WTC11 (cell line): Measurements from ENCODE around the gene EP400. TPM values are rescaled to one million over a fixed set of nuclear protein-coding genes. Genes with fewer than 3 reads are reported as not detected.

Experiments used
- ATAC-seq: fragments of 200-7000 bp; cut with Tn5 transposase; 2 replicates; pipeline ENCODE4 v1.10.0; 2021; ENCODE audit warnings: mild to moderate bottlenecking, moderate library complexity
- CTCF ChIA-PET: fragments of 300-600 bp; sonication (Branson Sonifier 250); formaldehyde crosslinking; loops from one replicate; lab custom pipeline; 2021; ENCODE audit warnings: antibody characterized with exemption; lab: Charles Lee
- POLR2A ChIA-PET: fragments of 350-600 bp; sonication (Branson Sonifier 250); formaldehyde crosslinking; loops from one replicate; lab custom pipeline; 2021; ENCODE audit warnings: antibody characterized with exemption; lab: Charles Lee
- DNase-seq: peaks from one replicate; pipeline ENCODE4 v3.0.0; 2021; ENCODE audit warnings: low spot score
- H3K27ac Mint-ChIP-seq: 2 replicates; pipeline ENCODE4 v1.8.0; 2021; ENCODE audit warnings: mixed read lengths
- H3K27me3 Mint-ChIP-seq: 2 replicates; pipeline ENCODE4 v1.8.0; 2021; ENCODE audit warnings: low read depth, mild to moderate bottlenecking, moderate library complexity, mixed read lengths
- H3K36me3 Mint-ChIP-seq: 2 replicates; pipeline ENCODE4 v1.8.0; 2021; ENCODE audit warnings: mixed read lengths
- H3K4me1 Mint-ChIP-seq: 2 replicates; pipeline ENCODE4 v1.8.0; 2022; ENCODE audit warnings: mixed read lengths
- H3K4me3 Mint-ChIP-seq: 2 replicates; pipeline ENCODE4 v1.8.0; 2021; ENCODE audit warnings: mild to moderate bottlenecking, moderate library complexity, mixed read lengths
- H3K9me3 Mint-ChIP-seq: 2 replicates; pipeline ENCODE4 v1.8.0; 2021; ENCODE audit warnings: mixed read lengths
- CBFB ChIP-seq: sonication (generic); formaldehyde crosslinking; IDR thresholded peaks from 2 replicates; pipeline ENCODE4 v1.8.1; 2022; ENCODE audit warnings: mild to moderate bottlenecking, low read depth, missing genetic modification reagents
- EMX1 ChIP-seq: fragments of 250-450 bp; sonication (Bioruptor Pico); IDR thresholded peaks from 2 replicates; pipeline ENCODE4 v1.8.0; 2021; ENCODE audit warnings: mild to moderate bottlenecking
- NFYB ChIP-seq: sonication (generic); formaldehyde crosslinking; conservative IDR thresholded peaks from 2 replicates; pipeline ENCODE4 v1.8.0; 2022; ENCODE audit warnings: low read depth, missing genetic modification reagents
- ZBTB21 ChIP-seq: sonication (generic); formaldehyde crosslinking; IDR thresholded peaks from 2 replicates; pipeline ENCODE4 v1.8.1; 2023; ENCODE audit warnings: mild to moderate bottlenecking, missing genetic modification reagents, borderline replicate concordance
- total RNA-seq: library from RNA; stranded (reverse); gene quantifications from 3 replicates; pipeline ENCODE4 v1.2.3, GENCODE V29; 2021
- TF ChIP-seq, protein P1 (sequence below): sonication (generic); formaldehyde crosslinking; IDR thresholded peaks from 2 replicates; pipeline ENCODE4 v1.8.0; 2022; ENCODE audit warnings: missing genetic modification reagents
- TF ChIP-seq, protein P2 (sequence below): sonication (generic); formaldehyde crosslinking; IDR thresholded peaks from 2 replicates; pipeline ENCODE4 v1.8.0; 2023; ENCODE audit warnings: missing genetic modification reagents, mild to moderate bottlenecking, borderline replicate concordance
- TF ChIP-seq, protein P3 (sequence below): sonication (generic); formaldehyde crosslinking; IDR thresholded peaks from 2 replicates; pipeline ENCODE4 v1.8.1; 2023; ENCODE audit warnings: mild to moderate bottlenecking, moderate library complexity, missing genetic modification reagents
- TF ChIP-seq, protein P4 (sequence below): fragments of 250-450 bp; sonication (Bioruptor Pico); IDR thresholded peaks from 2 replicates; pipeline ENCODE4 v1.9.0; 2021; ENCODE audit warnings: mild to moderate bottlenecking

The EP400 gene
- total RNA-seq, 1 experiment from 2014 or later = 75.8 TPM

DNA sequence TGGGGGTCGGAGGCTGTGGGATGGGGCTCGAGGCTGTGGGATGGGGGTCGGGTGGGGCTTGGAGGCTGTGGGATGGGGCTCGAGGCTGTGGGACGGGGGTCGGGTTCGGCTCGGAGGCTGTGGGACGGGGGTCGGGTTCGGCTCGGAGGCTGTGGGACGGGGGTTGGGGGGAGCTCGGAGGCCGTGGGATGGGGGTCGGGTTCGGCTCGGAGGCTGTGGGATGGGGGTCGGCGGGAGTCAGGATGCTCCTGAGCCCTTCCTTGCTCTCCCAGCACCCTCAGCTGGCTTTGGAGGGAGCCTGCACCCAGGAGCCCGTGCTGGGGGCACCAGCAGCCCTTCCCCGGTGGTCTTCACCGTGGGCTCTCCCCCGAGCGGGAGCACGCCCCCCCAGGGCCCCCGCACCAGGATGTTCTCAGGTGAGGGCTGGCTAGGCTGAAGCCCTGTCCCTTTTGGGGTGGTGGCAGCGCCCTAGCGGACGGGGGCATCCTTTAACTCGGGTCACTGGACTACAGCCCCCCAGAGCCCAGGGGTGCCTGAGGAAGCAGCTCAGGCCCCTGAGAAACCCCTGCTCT is 32.5 kb upstream of the EP400 start (continued):
- TF ChIP-seq, protein P1, sequence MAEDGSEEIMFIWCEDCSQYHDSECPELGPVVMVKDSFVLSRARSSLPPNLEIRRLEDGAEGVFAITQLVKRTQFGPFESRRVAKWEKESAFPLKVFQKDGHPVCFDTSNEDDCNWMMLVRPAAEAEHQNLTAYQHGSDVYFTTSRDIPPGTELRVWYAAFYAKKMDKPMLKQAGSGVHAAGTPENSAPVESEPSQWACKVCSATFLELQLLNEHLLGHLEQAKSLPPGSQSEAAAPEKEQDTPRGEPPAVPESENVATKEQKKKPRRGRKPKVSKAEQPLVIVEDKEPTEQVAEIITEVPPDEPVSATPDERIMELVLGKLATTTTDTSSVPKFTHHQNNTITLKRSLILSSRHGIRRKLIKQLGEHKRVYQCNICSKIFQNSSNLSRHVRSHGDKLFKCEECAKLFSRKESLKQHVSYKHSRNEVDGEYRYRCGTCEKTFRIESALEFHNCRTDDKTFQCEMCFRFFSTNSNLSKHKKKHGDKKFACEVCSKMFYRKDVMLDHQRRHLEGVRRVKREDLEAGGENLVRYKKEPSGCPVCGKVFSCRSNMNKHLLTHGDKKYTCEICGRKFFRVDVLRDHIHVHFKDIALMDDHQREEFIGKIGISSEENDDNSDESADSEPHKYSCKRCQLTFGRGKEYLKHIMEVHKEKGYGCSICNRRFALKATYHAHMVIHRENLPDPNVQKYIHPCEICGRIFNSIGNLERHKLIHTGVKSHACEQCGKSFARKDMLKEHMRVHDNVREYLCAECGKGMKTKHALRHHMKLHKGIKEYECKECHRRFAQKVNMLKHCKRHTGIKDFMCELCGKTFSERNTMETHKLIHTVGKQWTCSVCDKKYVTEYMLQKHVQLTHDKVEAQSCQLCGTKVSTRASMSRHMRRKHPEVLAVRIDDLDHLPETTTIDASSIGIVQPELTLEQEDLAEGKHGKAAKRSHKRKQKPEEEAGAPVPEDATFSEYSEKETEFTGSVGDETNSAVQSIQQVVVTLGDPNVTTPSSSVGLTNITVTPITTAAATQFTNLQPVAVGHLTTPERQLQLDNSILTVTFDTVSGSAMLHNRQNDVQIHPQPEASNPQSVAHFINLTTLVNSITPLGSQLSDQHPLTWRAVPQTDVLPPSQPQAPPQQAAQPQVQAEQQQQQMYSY (CRISPR knock-in tag) = no peak

DNA sequence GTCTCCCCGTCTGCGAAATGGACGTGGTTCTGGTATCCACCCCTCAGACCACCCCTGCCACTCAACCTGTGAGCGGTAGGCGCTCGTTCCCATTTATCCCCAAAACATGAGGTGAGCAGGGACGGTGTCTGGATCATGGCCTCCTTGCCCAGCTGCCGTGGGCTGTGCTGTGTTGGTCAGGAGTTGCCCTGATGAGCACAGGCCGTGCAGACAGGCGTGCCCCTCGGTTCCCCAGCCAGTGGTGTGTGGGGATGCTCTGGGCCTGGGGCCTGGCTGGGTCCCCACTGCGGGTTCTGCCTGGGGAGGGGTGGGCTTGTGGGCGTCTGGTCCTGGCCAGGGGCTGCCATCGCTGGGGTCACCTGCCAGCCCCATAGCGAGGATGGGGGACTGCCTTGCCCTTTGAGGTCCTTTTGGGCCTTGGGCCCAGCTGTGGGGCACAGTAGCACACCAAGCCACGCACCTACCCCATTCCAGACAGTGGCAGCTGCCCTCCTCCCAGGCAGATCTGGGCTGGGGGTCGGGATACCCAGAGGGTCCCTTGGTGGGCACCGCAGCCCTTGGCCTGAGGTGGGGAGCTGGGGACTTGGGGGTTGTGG is 31.9 kb upstream of the EP400 start:
- POLR2A ChIA-PET = interaction anchor here (0.8 kb wide), 1 partner anchor 24 kb away, joined by 3 read pairs; no protein-coding TSS in a partner anchor

DNA sequence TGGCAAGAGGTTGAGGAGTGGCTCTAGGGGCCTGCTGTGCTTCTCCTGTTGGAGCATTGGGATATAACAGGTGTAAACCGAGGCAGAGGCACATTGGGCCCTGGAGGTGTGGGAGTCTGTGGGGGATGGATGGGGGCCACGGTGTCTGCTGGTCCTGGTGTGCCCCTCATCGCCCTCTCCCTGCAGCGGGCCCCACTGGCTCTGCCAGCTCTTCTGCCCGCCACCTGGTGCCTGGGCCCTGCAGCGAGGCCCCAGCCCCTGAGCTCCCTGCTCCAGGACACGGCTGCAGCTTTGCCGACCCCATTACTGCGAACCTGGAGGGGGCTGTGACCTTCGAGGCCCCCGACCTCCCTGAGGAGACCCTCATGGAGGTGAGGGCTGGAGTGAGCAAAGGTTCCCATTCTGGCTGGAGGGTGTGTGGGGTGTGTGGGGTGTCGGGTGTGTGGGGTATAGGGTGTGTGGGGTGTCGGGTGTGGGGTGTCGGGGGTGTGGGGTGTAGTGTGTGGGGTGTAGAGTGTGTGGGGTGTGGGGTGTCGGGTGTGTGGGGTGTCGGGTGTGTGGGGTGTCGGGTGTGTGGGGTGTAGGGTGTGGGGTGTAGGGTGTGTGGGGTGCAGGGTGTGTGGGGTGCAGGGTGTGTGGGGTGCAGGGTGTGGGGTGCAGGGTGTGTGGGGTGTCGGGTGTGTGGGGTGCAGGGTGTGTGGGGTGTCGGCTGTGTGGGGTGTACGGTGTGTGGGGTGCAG is 31.3 kb upstream of the EP400 start:
- POLR2A ChIA-PET = no interaction called here
- no peaks in the 10 kb centered on the region for H3K4me1 Mint-ChIP-seq
- CTCF ChIA-PET = no interaction called here
- H3K9me3 Mint-ChIP-seq = no peaks in the 10 kb centered on the region
- H3K36me3 Mint-ChIP-seq = peaks cover 13% of the 10 kb centered on the region; the same call in 1 of the 2 replicates
- no peak for DNase-seq
- TF ChIP-seq, protein P2, sequence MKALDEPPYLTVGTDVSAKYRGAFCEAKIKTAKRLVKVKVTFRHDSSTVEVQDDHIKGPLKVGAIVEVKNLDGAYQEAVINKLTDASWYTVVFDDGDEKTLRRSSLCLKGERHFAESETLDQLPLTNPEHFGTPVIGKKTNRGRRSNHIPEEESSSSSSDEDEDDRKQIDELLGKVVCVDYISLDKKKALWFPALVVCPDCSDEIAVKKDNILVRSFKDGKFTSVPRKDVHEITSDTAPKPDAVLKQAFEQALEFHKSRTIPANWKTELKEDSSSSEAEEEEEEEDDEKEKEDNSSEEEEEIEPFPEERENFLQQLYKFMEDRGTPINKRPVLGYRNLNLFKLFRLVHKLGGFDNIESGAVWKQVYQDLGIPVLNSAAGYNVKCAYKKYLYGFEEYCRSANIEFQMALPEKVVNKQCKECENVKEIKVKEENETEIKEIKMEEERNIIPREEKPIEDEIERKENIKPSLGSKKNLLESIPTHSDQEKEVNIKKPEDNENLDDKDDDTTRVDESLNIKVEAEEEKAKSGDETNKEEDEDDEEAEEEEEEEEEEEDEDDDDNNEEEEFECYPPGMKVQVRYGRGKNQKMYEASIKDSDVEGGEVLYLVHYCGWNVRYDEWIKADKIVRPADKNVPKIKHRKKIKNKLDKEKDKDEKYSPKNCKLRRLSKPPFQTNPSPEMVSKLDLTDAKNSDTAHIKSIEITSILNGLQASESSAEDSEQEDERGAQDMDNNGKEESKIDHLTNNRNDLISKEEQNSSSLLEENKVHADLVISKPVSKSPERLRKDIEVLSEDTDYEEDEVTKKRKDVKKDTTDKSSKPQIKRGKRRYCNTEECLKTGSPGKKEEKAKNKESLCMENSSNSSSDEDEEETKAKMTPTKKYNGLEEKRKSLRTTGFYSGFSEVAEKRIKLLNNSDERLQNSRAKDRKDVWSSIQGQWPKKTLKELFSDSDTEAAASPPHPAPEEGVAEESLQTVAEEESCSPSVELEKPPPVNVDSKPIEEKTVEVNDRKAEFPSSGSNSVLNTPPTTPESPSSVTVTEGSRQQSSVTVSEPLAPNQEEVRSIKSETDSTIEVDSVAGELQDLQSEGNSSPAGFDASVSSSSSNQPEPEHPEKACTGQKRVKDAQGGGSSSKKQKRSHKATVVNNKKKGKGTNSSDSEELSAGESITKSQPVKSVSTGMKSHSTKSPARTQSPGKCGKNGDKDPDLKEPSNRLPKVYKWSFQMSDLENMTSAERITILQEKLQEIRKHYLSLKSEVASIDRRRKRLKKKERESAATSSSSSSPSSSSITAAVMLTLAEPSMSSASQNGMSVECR (CRISPR knock-in tag) = no peak
- no peak for TF ChIP-seq CBFB (CRISPR knock-in tag)
- TF ChIP-seq, protein P3, sequence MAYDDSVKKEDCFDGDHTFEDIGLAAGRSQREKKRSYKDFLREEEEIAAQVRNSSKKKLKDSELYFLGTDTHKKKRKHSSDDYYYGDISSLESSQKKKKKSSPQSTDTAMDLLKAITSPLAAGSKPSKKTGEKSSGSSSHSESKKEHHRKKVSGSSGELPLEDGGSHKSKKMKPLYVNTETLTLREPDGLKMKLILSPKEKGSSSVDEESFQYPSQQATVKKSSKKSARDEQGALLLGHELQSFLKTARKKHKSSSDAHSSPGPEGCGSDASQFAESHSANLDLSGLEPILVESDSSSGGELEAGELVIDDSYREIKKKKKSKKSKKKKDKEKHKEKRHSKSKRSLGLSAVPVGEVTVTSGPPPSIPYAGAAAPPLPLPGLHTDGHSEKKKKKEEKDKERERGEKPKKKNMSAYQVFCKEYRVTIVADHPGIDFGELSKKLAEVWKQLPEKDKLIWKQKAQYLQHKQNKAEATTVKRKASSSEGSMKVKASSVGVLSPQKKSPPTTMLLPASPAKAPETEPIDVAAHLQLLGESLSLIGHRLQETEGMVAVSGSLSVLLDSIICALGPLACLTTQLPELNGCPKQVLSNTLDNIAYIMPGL (CRISPR knock-in tag) = no peak
- TF ChIP-seq, protein P4, sequence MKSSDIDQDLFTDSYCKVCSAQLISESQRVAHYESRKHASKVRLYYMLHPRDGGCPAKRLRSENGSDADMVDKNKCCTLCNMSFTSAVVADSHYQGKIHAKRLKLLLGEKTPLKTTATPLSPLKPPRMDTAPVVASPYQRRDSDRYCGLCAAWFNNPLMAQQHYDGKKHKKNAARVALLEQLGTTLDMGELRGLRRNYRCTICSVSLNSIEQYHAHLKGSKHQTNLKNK (CRISPR knock-in tag) = no peak
- no peak overlapping the region for H3K4me3 Mint-ChIP-seq
- no peak overlapping the region for H3K27ac Mint-ChIP-seq
- H3K27me3 Mint-ChIP-seq = no peaks in the 10 kb centered on the region
- no peak for ATAC-seq

More for the DNA sequence above, 31.9 kb upstream of the EP400 start:
- Mint-ChIP-seq H3K4me1 (no peaks in the 10 kb centered on the region), H3K36me3 (peaks cover 13% of the 10 kb centered on the region), H3K27me3 (no peaks in the 10 kb centered on the region), H3K9me3 (no peaks in the 10 kb centered on the region), H3K27ac (no peak overlapping the region), H3K4me3 (no peak overlapping the region)
- ATAC-seq (no peak), DNase-seq (no peak)
- CTCF ChIA-PET = no interaction called here
- TF ChIP-seq EMX1 (no peak), ZBTB21 (no peak), NFYB (CRISPR knock-in tag) (no peak)
- TF ChIP-seq, protein P4 (CRISPR knock-in tag) = no peak
